Measurements from ENCODE around the gene ANAPC13. TPM values are rescaled to one million over a fixed set of nuclear protein-coding genes. Genes with fewer than 3 reads are reported as not detected.

The ANAPC13 gene
- total RNA-seq, 1 experiment from 2014 or later = 47.3 TPM

DNA sequence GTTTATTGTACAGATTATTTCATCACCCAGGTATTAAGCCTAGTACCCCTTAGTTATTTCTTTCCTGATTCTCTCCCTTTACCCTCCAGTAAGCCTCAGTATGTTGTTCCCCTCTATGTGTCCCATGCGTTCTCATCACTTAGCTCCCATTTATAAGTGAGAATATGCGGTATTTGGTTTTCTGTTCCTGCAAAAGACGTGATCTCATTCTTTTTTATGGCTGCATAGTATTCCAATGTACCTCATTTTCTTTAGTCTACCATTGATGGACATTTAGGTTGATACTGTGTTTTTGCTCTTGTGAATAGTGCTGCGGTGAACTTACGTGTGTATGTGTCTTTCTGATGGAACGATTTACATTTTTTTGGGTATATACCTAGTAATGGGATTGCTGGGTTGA is 36.8 kb upstream of the ANAPC13 start:
- Histone ChIP-seq H3K27ac (ENCODE audit: low read length) (no peak overlapping the region), H3K9me2 (replicated peaks; ENCODE audit: insufficient read depth, low read length) (no peaks in the 10 kb centered on the region), H3K4me2 (ENCODE audit: low read depth, low read length, poor library complexity, severe bottlenecking) (no peak overlapping the region), H3K36me3 (ENCODE audit: insufficient read depth, low read length) (peaks cover 2% of the 10 kb centered on the region), H4K20me1 (ENCODE audit: insufficient read depth, low read depth, low read length) (no peaks in the 10 kb centered on the region), H3K4me3 (ENCODE audit: low read length) (no peak overlapping the region), H2AFZ (ENCODE audit: low read length) (no peak overlapping the region), H3K4me1 (ENCODE audit: low read length) (no peaks in the 10 kb centered on the region; the same call in 1 of the 2 replicates), H3K27me3 (ENCODE audit: low read length) (no peaks in the 10 kb centered on the region), H3K79me2 (ENCODE audit: low read length) (peaks cover 56% of the 10 kb centered on the region), H3K9ac (ENCODE audit: low read length) (no peak overlapping the region), H3K9me3 (ENCODE audit: low read length) (peaks cover 19% of the 10 kb centered on the region)
- DNase-seq = no peak

GRCh38 chr3:134517791-134518190 is 32.0 kb upstream of the ANAPC13 start:
- H3K9ac ChIP-seq (ENCODE audit: low read length) = no peak overlapping the region
- no peak overlapping the region for H3K4me3 ChIP-seq (ENCODE audit: low read length)
- H3K27me3 ChIP-seq (ENCODE audit: low read length) = no peaks in the 10 kb centered on the region
- no peak for DNase-seq
- H3K4me1 ChIP-seq (ENCODE audit: low read length) = peaks cover 5% of the 10 kb centered on the region; the same call in 1 of the 2 replicates
- H3K36me3 ChIP-seq (ENCODE audit: insufficient read depth, low read length) = peaks cover 10% of the 10 kb centered on the region
- no peak overlapping the region for H3K4me2 ChIP-seq (ENCODE audit: low read depth, low read length, poor library complexity, severe bottlenecking)
- H3K9me2 ChIP-seq (replicated peaks; ENCODE audit: insufficient read depth, low read length) = no peaks in the 10 kb centered on the region
- no peaks in the 10 kb centered on the region for H4K20me1 ChIP-seq (ENCODE audit: insufficient read depth, low read depth, low read length)
- H3K9me3 ChIP-seq (ENCODE audit: low read length) = peaks cover 11% of the 10 kb centered on the region; the same call in 1 of the 2 replicates
- no peak overlapping the region for H2AFZ ChIP-seq (ENCODE audit: low read length)
- H3K79me2 ChIP-seq (ENCODE audit: low read length) = peaks cover 12% of the 10 kb centered on the region
- no peak overlapping the region for H3K27ac ChIP-seq (ENCODE audit: low read length)

DNA sequence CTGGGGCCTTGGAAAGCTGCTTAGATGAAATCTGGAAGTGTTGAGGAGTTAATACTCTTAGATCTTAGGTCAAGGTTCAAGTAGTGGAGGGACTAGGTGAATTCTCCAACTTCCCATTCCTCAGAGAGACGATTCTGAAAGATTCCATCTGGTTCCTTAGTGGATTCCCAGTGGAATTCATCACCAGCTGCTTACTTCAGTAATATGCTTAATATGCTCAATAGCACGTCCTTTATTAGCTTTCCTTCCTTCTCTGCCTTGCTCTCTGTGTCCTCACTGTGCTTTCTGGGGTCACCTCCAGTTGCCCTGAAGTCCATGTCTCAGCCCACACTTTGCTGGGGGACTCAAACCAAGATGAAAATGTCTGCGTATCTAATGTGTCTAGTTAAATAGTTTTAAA is 31.1 kb upstream of the ANAPC13 start:
- Histone ChIP-seq H3K79me2 (ENCODE audit: low read length) (peaks cover 10% of the 10 kb centered on the region), H2AFZ (ENCODE audit: low read length) (no peak overlapping the region), H3K27ac (ENCODE audit: low read length) (no peak overlapping the region), H3K4me2 (ENCODE audit: low read depth, low read length, poor library complexity, severe bottlenecking) (no peak overlapping the region), H3K4me3 (ENCODE audit: low read length) (no peak overlapping the region), H3K27me3 (ENCODE audit: low read length) (no peaks in the 10 kb centered on the region), H3K9me3 (ENCODE audit: low read length) (peaks cover 7% of the 10 kb centered on the region; the same call in 1 of the 2 replicates), H3K36me3 (ENCODE audit: insufficient read depth, low read length) (peaks cover 11% of the 10 kb centered on the region; the same call in 1 of the 2 replicates), H3K9ac (ENCODE audit: low read length) (no peak overlapping the region), H3K4me1 (ENCODE audit: low read length) (peaks cover 5% of the 10 kb centered on the region; the same call in 1 of the 2 replicates), H4K20me1 (ENCODE audit: insufficient read depth, low read depth, low read length) (no peaks in the 10 kb centered on the region), H3K9me2 (replicated peaks; ENCODE audit: insufficient read depth, low read length) (no peaks in the 10 kb centered on the region)
- no peak for DNase-seq

- Histone ChIP-seq H2AFZ (ENCODE audit: low read length) (no peak overlapping the region), H4K20me1 (ENCODE audit: insufficient read depth, low read depth, low read length) (no peaks in the 10 kb centered on the region), H3K27me3 (ENCODE audit: low read length) (no peaks in the 10 kb centered on the region), H3K9ac (ENCODE audit: low read length) (no peak overlapping the region), H3K79me2 (ENCODE audit: low read length) (peaks cover 27% of the 10 kb centered on the region), H3K4me2 (ENCODE audit: low read depth, low read length, poor library complexity, severe bottlenecking) (no peak overlapping the region), H3K4me1 (ENCODE audit: low read length) (no peaks in the 10 kb centered on the region), H3K9me2 (replicated peaks; ENCODE audit: insufficient read depth, low read length) (no peaks in the 10 kb centered on the region), H3K36me3 (ENCODE audit: insufficient read depth, low read length) (peaks cover 36% of the 10 kb centered on the region; the same call in 1 of the 2 replicates), H3K4me3 (ENCODE audit: low read length) (no peak overlapping the region), H3K27ac (ENCODE audit: low read length) (no peak overlapping the region), H3K9me3 (ENCODE audit: low read length) (no peaks in the 10 kb centered on the region)
- no peak for DNase-seq
These were observed 25.7 kb upstream of the ANAPC13 start for GRCh38 chr3:134511500-134511899.

DNA sequence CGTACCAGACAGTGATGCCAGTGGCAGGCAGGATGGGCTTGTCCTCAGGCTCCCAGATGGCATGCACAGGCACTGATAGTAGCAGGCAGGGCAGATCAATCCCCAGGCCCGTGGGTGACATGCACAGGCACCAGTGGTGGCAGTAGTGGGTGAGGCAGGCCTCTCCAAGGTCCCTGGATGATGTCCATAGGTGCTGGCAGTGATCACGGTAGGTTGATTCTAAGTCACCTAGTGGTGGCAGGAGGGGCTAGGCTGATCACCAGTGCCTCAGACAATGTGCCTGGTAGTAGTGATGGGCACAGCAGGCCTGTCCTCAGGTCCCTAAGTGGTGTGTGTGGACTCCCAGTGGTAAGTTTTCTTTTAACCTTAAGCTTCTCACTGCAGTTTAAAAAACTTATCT is 19.7 kb upstream of the ANAPC13 start:
- Histone ChIP-seq H2AFZ (ENCODE audit: low read length) (no peak overlapping the region), H3K27ac (ENCODE audit: low read length) (no peak overlapping the region), H3K9me3 (ENCODE audit: low read length) (peaks cover 6% of the 10 kb centered on the region; the same call in 1 of the 2 replicates), H3K27me3 (ENCODE audit: low read length) (no peaks in the 10 kb centered on the region), H3K9me2 (replicated peaks; ENCODE audit: insufficient read depth, low read length) (no peaks in the 10 kb centered on the region), H4K20me1 (ENCODE audit: insufficient read depth, low read depth, low read length) (no peaks in the 10 kb centered on the region), H3K36me3 (ENCODE audit: insufficient read depth, low read length) (peaks cover 55% of the 10 kb centered on the region), H3K79me2 (ENCODE audit: low read length) (peaks cover 80% of the 10 kb centered on the region), H3K4me3 (ENCODE audit: low read length) (no peak overlapping the region), H3K4me2 (ENCODE audit: low read depth, low read length, poor library complexity, severe bottlenecking) (no peak overlapping the region), H3K4me1 (ENCODE audit: low read length) (no peaks in the 10 kb centered on the region), H3K9ac (ENCODE audit: low read length) (no peak overlapping the region)
- no peak for DNase-seq

GRCh38 chr3:134504132-134504531 is 18.3 kb upstream of the ANAPC13 start:
- H2AFZ ChIP-seq (ENCODE audit: low read length) = no peak overlapping the region
- H4K20me1 ChIP-seq (ENCODE audit: insufficient read depth, low read depth, low read length) = no peaks in the 10 kb centered on the region
- peaks cover 86% of the 10 kb centered on the region for H3K79me2 ChIP-seq (ENCODE audit: low read length)

DNA sequence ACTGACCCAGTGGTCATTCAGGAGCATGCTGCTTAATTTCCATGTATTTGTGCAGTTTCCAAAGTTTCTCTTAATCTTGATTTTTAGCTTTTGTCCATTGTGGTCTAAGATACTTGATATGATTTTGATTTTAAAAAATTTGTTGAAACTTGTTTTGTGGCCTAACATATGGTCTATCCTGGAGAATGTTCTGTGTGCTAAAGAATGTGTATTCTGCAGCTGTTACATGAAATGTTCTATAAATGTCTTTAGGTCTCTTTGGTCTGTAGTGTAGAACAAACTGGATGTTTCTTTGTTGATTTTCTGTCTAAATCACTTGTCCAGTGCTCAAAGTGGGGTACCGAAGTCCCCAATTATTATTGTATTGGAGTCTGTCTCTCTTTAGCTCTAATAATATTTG is 17.5 kb upstream of the ANAPC13 start:
- no peak for DNase-seq
- H2AFZ ChIP-seq (ENCODE audit: low read length) = no peak overlapping the region
- no peak overlapping the region for H3K27ac ChIP-seq (ENCODE audit: low read length)
- no peak overlapping the region for H3K4me2 ChIP-seq (ENCODE audit: low read depth, low read length, poor library complexity, severe bottlenecking)
- H3K9me2 ChIP-seq (replicated peaks; ENCODE audit: insufficient read depth, low read length) = no peaks in the 10 kb centered on the region
- H3K79me2 ChIP-seq (ENCODE audit: low read length) = peaks cover 90% of the 10 kb centered on the region
- H3K4me1 ChIP-seq (ENCODE audit: low read length) = no peaks in the 10 kb centered on the region
- no peaks in the 10 kb centered on the region for H4K20me1 ChIP-seq (ENCODE audit: insufficient read depth, low read depth, low read length)
- H3K27me3 ChIP-seq (ENCODE audit: low read length) = no peaks in the 10 kb centered on the region
- peaks cover 47% of the 10 kb centered on the region for H3K36me3 ChIP-seq (ENCODE audit: insufficient read depth, low read length)
- H3K4me3 ChIP-seq (ENCODE audit: low read length) = no peak overlapping the region
- H3K9ac ChIP-seq (ENCODE audit: low read length) = no peak overlapping the region
- H3K9me3 ChIP-seq (ENCODE audit: low read length) = peaks cover 6% of the 10 kb centered on the region; the same call in 1 of the 2 replicates

More at GRCh38 chr3:134504132-134504531, 18.3 kb upstream of the ANAPC13 start:
- no peak for DNase-seq
- H3K9me2 ChIP-seq (replicated peaks; ENCODE audit: insufficient read depth, low read length) = no peaks in the 10 kb centered on the region
- no peak overlapping the region for H3K27ac ChIP-seq (ENCODE audit: low read length)
- H3K27me3 ChIP-seq (ENCODE audit: low read length) = no peaks in the 10 kb centered on the region
- no peak overlapping the region for H3K4me3 ChIP-seq (ENCODE audit: low read length)
- H3K4me2 ChIP-seq (ENCODE audit: low read depth, low read length, poor library complexity, severe bottlenecking) = no peak overlapping the region
- peaks cover 6% of the 10 kb centered on the region; the same call in 1 of the 2 replicates for H3K9me3 ChIP-seq (ENCODE audit: low read length)
- no peaks in the 10 kb centered on the region for H3K4me1 ChIP-seq (ENCODE audit: low read length)
- H3K36me3 ChIP-seq (ENCODE audit: insufficient read depth, low read length) = peaks cover 52% of the 10 kb centered on the region
- no peak overlapping the region for H3K9ac ChIP-seq (ENCODE audit: low read length)

DNA sequence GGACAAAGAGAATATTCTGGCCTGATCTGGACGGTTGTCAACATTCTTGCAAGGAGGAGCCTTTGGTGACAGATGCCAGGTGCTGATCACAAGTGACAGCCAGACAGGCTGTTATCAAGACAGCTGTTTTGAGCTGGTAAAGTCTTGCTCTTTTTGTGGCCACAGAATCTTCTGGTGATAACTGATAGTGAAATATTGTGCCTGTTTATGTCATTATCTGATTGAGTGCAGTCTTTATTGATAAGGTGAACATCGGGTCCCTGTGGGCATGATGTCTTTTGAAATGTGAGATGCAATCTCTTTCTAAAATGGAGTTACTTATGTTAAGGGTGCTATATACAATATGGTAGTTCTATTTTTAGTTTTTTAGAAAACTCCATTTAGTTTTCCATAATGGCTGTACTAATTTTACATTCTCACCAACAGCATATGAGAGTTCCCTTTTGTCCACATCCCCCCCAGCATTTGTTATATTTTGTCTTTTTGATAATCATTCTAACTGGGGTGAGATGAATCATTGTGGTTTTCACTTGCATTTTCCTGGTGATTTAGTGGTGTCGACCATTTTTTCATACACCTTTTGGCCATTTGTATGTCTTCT is 10.8 kb upstream of the ANAPC13 start:
- peaks cover 6% of the 10 kb centered on the region for H3K4me1 ChIP-seq (ENCODE audit: low read length)
- H3K27me3 ChIP-seq (ENCODE audit: low read length) = no peaks in the 10 kb centered on the region
- no peak overlapping the region for H3K9ac ChIP-seq (ENCODE audit: low read length)
- peaks cover 19% of the 10 kb centered on the region; the same call in 1 of the 2 replicates for H3K36me3 ChIP-seq (ENCODE audit: insufficient read depth, low read length)
- H2AFZ ChIP-seq (ENCODE audit: low read length) = no peak overlapping the region
- H3K9me3 ChIP-seq (ENCODE audit: low read length) = no peaks in the 10 kb centered on the region
- no peaks in the 10 kb centered on the region for H3K9me2 ChIP-seq (replicated peaks; ENCODE audit: insufficient read depth, low read length)
- no peak overlapping the region for H3K27ac ChIP-seq (ENCODE audit: low read length)
- no peak for DNase-seq
- H3K79me2 ChIP-seq (ENCODE audit: low read length) = peaks cover 94% of the 10 kb centered on the region
- no peak overlapping the region for H3K4me2 ChIP-seq (ENCODE audit: low read depth, low read length, poor library complexity, severe bottlenecking)
- H3K4me3 ChIP-seq (ENCODE audit: low read length) = no peak overlapping the region
- H4K20me1 ChIP-seq (ENCODE audit: insufficient read depth, low read depth, low read length) = no peaks in the 10 kb centered on the region
